Uterus (tissue), 2 donors: ENCODE data around the gene LTF.

Experiments used
- CTCF ChIP-seq, 4 experiments: fragments of 200-600 bp in 2 of 4; fragments of 450-650 bp in 2 of 4; sonication (generic) in 2 of 4; IDR thresholded peaks; one replicate each; pipeline ENCODE4 v1.5.1; 2016 to 2019; ENCODE audit warnings: antibody characterized with exemption in 4 of 4, mild to moderate bottlenecking in 2 of 4, moderate library complexity in 1 of 4
- POLR2A ChIP-seq, 2 donors: fragments of 450-650 bp; IDR thresholded peaks; one replicate each; pipeline ENCODE4 v1.6.1; 2016; ENCODE audit warnings: antibody characterized with exemption in 2 of 2, mild to moderate bottlenecking in 1 of 2, moderate library complexity in 1 of 2

- no peak for TF ChIP-seq CTCF (IDR thresholded peaks at IDR 0.05)
- no peak for TF ChIP-seq POLR2A (IDR thresholded peaks at IDR 0.05)
Measured at GRCh38 chr3:46485779-46486175, 21.1 kb upstream of the LTF start.
